IMR-90 (cell line): ENCODE measurements around the gene JRKL. TPM values are rescaled to one million over a fixed set of nuclear protein-coding genes. Genes with fewer than 3 reads are reported as not detected.

Experiments used
- ATAC-seq: fragments of 200-7000 bp; cut with Tn5 transposase; 2 replicates; pipeline ENCODE4 v1.9.1; 2020; ENCODE audit warnings: low read depth, mild to moderate bottlenecking, moderate library complexity
- BruUV-seq: library from RNA; stranded (reverse); fragments of 400-500 nt; replicated peaks from 2 replicates; lab custom pipeline; 2021; lab: Mats Ljungman, UMichigan
- CTCF ChIA-PET: fragments of 300-600 bp; formaldehyde crosslinking; extraction: SDS; loops from one replicate; lab custom pipeline; 2021; ENCODE audit warnings: antibody characterized with exemption; lab: Yijun Ruan, JAX
- POLR2A ChIA-PET: fragments of 300-600 bp; sonication (Branson Sonifier 250); formaldehyde crosslinking; loops from one replicate; lab custom pipeline; 2022; ENCODE audit warnings: antibody characterized with exemption; ENCODE audit not compliant: unreplicated experiment; lab: Charles Lee
- DNase-seq: peaks from one replicate; pipeline ENCODE4 v3.0.0; 2013
- H2AFZ ChIP-seq: replicated peaks from 2 replicates; pipeline ENCODE3; 2013; ENCODE audit warnings: low read length, mild to moderate bottlenecking; ENCODE audit not compliant: poor library complexity
- H2AK5ac ChIP-seq: 2 replicates; pipeline ENCODE4 v1.6.1; 2013; ENCODE audit warnings: low read depth, low read length, inconsistent platforms
- H2AK9ac ChIP-seq: replicated peaks from 2 replicates; pipeline ENCODE3; 2013; ENCODE audit warnings: mild to moderate bottlenecking, low read depth, low read length, moderate library complexity; ENCODE audit not compliant: poor library complexity
- H2BK120ac ChIP-seq: 2 replicates; pipeline ENCODE4 v1.6.1; 2013; ENCODE audit warnings: low read depth, low read length, inconsistent platforms
- H2BK15ac ChIP-seq: 3 replicates; pipeline ENCODE4 v1.6.1; 2013; ENCODE audit warnings: low read depth, low read length, inconsistent platforms
- H2BK20ac ChIP-seq: 2 replicates; pipeline ENCODE4 v1.6.1; 2013; ENCODE audit warnings: low read depth, mild to moderate bottlenecking, inconsistent platforms, low read length, moderate library complexity
- H2BK5ac ChIP-seq: 2 replicates; pipeline ENCODE4 v1.6.1; 2013; ENCODE audit warnings: mild to moderate bottlenecking, low read depth, low read length, inconsistent platforms; ENCODE audit not compliant: poor library complexity, severe bottlenecking
- H3K14ac ChIP-seq: replicated peaks from 2 replicates; pipeline ENCODE4 v1.6.1; 2013; ENCODE audit warnings: low read depth, low read length, inconsistent platforms
- H3K18ac ChIP-seq: 2 replicates; pipeline ENCODE4 v1.6.1; 2013; ENCODE audit warnings: low read depth, low read length, control low read depth
- H3K23ac ChIP-seq: 2 replicates; pipeline ENCODE4 v1.6.1; 2013; ENCODE audit warnings: low read depth, low read length, inconsistent platforms
- H3K27ac ChIP-seq: 2 replicates; pipeline ENCODE4 v1.5.1; 2013; ENCODE audit warnings: mild to moderate bottlenecking, control low read depth, low read length; ENCODE audit not compliant: insufficient read depth
- H3K27me3 ChIP-seq: 2 replicates; pipeline ENCODE4 v1.6.1; 2013; ENCODE audit warnings: low read length; ENCODE audit not compliant: control insufficient read depth, insufficient read depth
- H3K36me3 ChIP-seq: 2 replicates; pipeline ENCODE4 v1.6.1; 2013; ENCODE audit warnings: low read length, mixed read lengths; ENCODE audit not compliant: control insufficient read depth, insufficient read depth
- H3K4ac ChIP-seq: 2 replicates; pipeline ENCODE4 v1.6.1; 2013; ENCODE audit warnings: low read depth, low read length, inconsistent platforms
- H3K4me1 ChIP-seq: 2 replicates; pipeline ENCODE4 v1.6.1; 2013; ENCODE audit warnings: low read length, mixed read lengths; ENCODE audit not compliant: control insufficient read depth, insufficient read depth
- H3K4me2 ChIP-seq: 2 replicates; pipeline ENCODE4 v1.6.1; 2013; ENCODE audit warnings: low read depth, mild to moderate bottlenecking, control low read depth, low read length, moderate library complexity
- H3K4me3 ChIP-seq: 2 replicates; pipeline ENCODE4 v1.5.1; 2013; ENCODE audit warnings: low read depth, mild to moderate bottlenecking, control low read depth, low read length, moderate library complexity; ENCODE audit not compliant: insufficient read depth
- H3K56ac ChIP-seq: 2 replicates; pipeline ENCODE4 v1.6.1; 2013; ENCODE audit warnings: low read length, inconsistent platforms; ENCODE audit not compliant: insufficient read depth; ENCODE audit errors: extremely low read depth
- H3K79me1 ChIP-seq, 2 experiments: 2 replicates each; pipeline ENCODE4 v1.6.1; 2013; ENCODE audit warnings: low read length in 2 of 2, inconsistent platforms in 1 of 2, low read depth in 1 of 2
- H3K9ac ChIP-seq: 2 replicates; pipeline ENCODE4 v1.6.1; 2013; ENCODE audit warnings: low read depth, low read length, control low read depth
- H3K9me1 ChIP-seq: 2 replicates; pipeline ENCODE4 v1.6.1; 2013; ENCODE audit warnings: low read length, inconsistent platforms; ENCODE audit not compliant: insufficient read depth
- H3K9me3 ChIP-seq: 2 replicates; pipeline ENCODE4 v1.6.1; 2013; ENCODE audit warnings: low read length; ENCODE audit not compliant: control insufficient read depth, insufficient read depth
- H4K20me1 ChIP-seq: 2 replicates; pipeline ENCODE4 v1.6.1; 2013; ENCODE audit warnings: low read length, inconsistent platforms; ENCODE audit not compliant: insufficient read depth
- H4K5ac ChIP-seq: 2 replicates; pipeline ENCODE4 v1.6.1; 2013; ENCODE audit warnings: mild to moderate bottlenecking, low read depth, low read length, control low read depth
- H4K8ac ChIP-seq, 2 experiments: 2 replicates each; pipeline ENCODE4 v1.6.1; 2013; ENCODE audit warnings: low read depth in 2 of 2, low read length in 2 of 2, control low read depth in 1 of 2, inconsistent platforms in 1 of 2
- H4K91ac ChIP-seq: 2 replicates; pipeline ENCODE4 v1.6.1; 2013; ENCODE audit warnings: low read depth, low read length, inconsistent platforms; ENCODE audit not compliant: insufficient read depth
- BHLHE40 ChIP-seq: fragments of 150-350 bp; IDR thresholded peaks from 2 replicates; pipeline ENCODE4 v1.6.1; 2016; ENCODE audit warnings: mild to moderate bottlenecking, low read depth, low read length
- CEBPB ChIP-seq: IDR thresholded peaks from 2 replicates; pipeline ENCODE4 v1.6.1; 2012; ENCODE audit warnings: low read depth, low read length, improper control_type of control experiment
- CHD1 ChIP-seq: IDR thresholded peaks from 2 replicates; pipeline ENCODE4 v1.6.1; 2012; ENCODE audit warnings: low read depth, low read length, improper control_type of control experiment
- CTCF ChIP-seq: conservative IDR thresholded peaks from 2 replicates; pipeline ENCODE4 v1.5.1; 2012; ENCODE audit warnings: mild to moderate bottlenecking, low read depth, low read length, improper control_type of control experiment
- FOS ChIP-seq: fragments of 150-350 bp; IDR thresholded peaks from 2 replicates; pipeline ENCODE4 v1.6.1; 2016; ENCODE audit warnings: low read depth, low read length
- MAFK ChIP-seq: IDR thresholded peaks from 2 replicates; pipeline ENCODE4 v1.6.1; 2012; ENCODE audit warnings: low read depth, low read length, improper control_type of control experiment
- MAZ ChIP-seq: IDR thresholded peaks from 2 replicates; pipeline ENCODE4 v1.6.1; 2012; ENCODE audit warnings: low read depth, mild to moderate bottlenecking, low read length, improper control_type of control experiment, moderate library complexity, borderline replicate concordance
- MXI1 ChIP-seq: IDR thresholded peaks from 2 replicates; pipeline ENCODE4 v1.6.1; 2012; ENCODE audit warnings: low read depth, mild to moderate bottlenecking, low read length, moderate library complexity, borderline replicate concordance
- NFE2L2 ChIP-seq: fragments of 150-350 bp; IDR thresholded peaks from 2 replicates; pipeline ENCODE4 v1.6.1; 2016; ENCODE audit warnings: low read depth, mild to moderate bottlenecking, low read length
- POLR2A ChIP-seq: IDR thresholded peaks from 2 replicates; pipeline ENCODE4 v1.6.1; 2012; ENCODE audit warnings: mild to moderate bottlenecking, low read depth, low read length
- RAD21 ChIP-seq: IDR thresholded peaks from 2 replicates; pipeline ENCODE4 v1.6.1; 2012; ENCODE audit warnings: low read length, improper control_type of control experiment
- RCOR1 ChIP-seq: IDR thresholded peaks from 2 replicates; pipeline ENCODE4 v1.6.1; 2012; ENCODE audit warnings: mild to moderate bottlenecking, low read length, improper control_type of control experiment; ENCODE audit not compliant: insufficient replicate concordance
- RFX5 ChIP-seq: IDR thresholded peaks from 2 replicates; pipeline ENCODE4 v1.8.0; 2012; ENCODE audit warnings: low read depth, mild to moderate bottlenecking, low read length, moderate library complexity
- SMC3 ChIP-seq: fragments of 150-350 bp; IDR thresholded peaks from 2 replicates; pipeline ENCODE4 v1.6.1; 2016; ENCODE audit warnings: low read depth, mild to moderate bottlenecking, antibody characterized with exemption, low read length, moderate library complexity
- WGBS, 2 experiments: methylation state at CpG; one replicate each; pipeline versions ENCODE4 v1.1.5 to v1.1.7; 2013; ENCODE audit warnings: missing lambda C conversion rate in 2 of 2; ENCODE audit not compliant: insufficient read length in 1 of 2; ENCODE audit errors: extremely low coverage in 2 of 2; 5-methylcytosine and 5-hydroxymethylcytosine counted together
- dilution Hi-C: fragments of 300-500 bp; cut with HindIII; formaldehyde crosslinking; loops from one replicate; pipeline ENCODE4 v1.14.3; 2018; ENCODE audit warnings: low sequenced_read_pairs; ENCODE audit not compliant: unreplicated experiment
- in situ Hi-C: fragments of 300-500 bp; cut with MboI; formaldehyde crosslinking; loops from 3 replicates; pipeline ENCODE4 v1.14.3; 2019; ENCODE audit warnings: low sequenced_read_pairs, inconsistent platforms, mixed read lengths
- intact Hi-C: fragments of 100-400 bp; cut with micrococcal nuclease; formaldehyde crosslinking; loops from 2 replicates; pipeline ENCODE4 v1.10.0; 2022
- polyA plus RNA-seq, 3 experiments: library from polyadenylated mRNA; depleted of rRNA; stranded (reverse); fragments of >200 nt; gene quantifications; 2 replicates each; pipeline ENCODE4 v1.2.3, GENCODE V29; 2012; ENCODE audit warnings: low replicate concordance in 1 of 3
- total RNA-seq: library from RNA; depleted of rRNA; stranded (reverse); fragments of >200 nt; gene quantifications from 2 replicates; pipeline ENCODE4 v1.2.3, GENCODE V29; 2012
- TF ChIP-seq, protein P1 (sequence below): fragments of 150-350 bp; IDR thresholded peaks from 2 replicates; pipeline ENCODE4 v1.6.1; 2017; ENCODE audit warnings: mild to moderate bottlenecking, antibody characterized with exemption, low read length, low read depth
- TF ChIP-seq, protein P2 (sequence below): fragments of 150-350 bp; IDR thresholded peaks from 2 replicates; pipeline ENCODE4 v1.6.1; 2016; ENCODE audit warnings: low read depth, mild to moderate bottlenecking, low read length, moderate library complexity, borderline replicate concordance

Gene JRKL
- total and polyA plus RNA-seq, 2 of the 4 experiments (the other 2 are of a cell fraction): 5.6 to 5.9 TPM

DNA sequence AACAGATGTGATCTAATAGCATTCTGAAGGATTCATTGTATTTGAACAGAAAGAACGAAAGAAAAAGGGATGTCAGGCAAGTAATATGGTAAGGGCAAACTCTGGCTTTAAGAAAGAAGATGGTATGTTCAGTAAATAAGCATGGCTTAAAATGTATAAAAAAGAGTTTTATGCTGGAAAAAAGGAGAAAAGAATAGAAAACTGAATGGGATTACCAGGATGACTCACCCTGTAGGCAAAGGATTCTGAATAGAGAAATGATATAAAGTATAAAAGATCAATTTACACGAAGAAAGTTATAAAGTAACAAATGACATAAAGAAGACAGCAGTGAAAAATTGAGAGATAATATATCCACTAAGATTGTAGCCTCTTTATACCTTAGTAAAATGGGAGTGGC lies 4.6 kb upstream of the JRKL start:
- in situ Hi-C loops (no loop called here), dilution Hi-C loops (no loop called here), intact Hi-C loops (no loop called here)
- peaks cover 22 to 31% of the 10 kb centered on the region in 2 experiments for H3K79me1 ChIP-seq
- DNase-seq (no peak), ATAC-seq (no peak)
- H2BK5ac ChIP-seq: no peak overlapping the region
- no peak overlapping the region for H3K18ac ChIP-seq
- no peaks in the 10 kb centered on the region; the same call in 1 of the 2 replicates for H3K4me1 ChIP-seq
- H3K4me2 ChIP-seq: no peak overlapping the region
- no peaks in the 10 kb centered on the region for H4K20me1 ChIP-seq
- no peak overlapping the region for H3K27ac ChIP-seq
- H4K91ac ChIP-seq: no peak overlapping the region
- H3K27me3 ChIP-seq: no peaks in the 10 kb centered on the region
- H3K36me3 ChIP-seq: peaks cover 4% of the 10 kb centered on the region
- no peak overlapping the region for H2BK120ac ChIP-seq
- no peak overlapping the region for H2AK5ac ChIP-seq
- H2AK9ac ChIP-seq: no peak overlapping the region
- no peak overlapping the region for H4K8ac ChIP-seq
- ChIA-PET POLR2A (no interaction called here), CTCF (interaction anchor here (0.9 kb wide), 1 partner anchor 299 kb away, joined by 3 read pairs; no protein-coding TSS in a partner anchor)
- no TSS peak for BruUV-seq
- no peaks in the 10 kb centered on the region for H3K9me3 ChIP-seq
- H2BK15ac ChIP-seq: no peak overlapping the region
- H4K5ac ChIP-seq: no peak overlapping the region
- no peak for TF ChIP-seq MAZ
- no peak for TF ChIP-seq FOS
- no peak for TF ChIP-seq NFE2L2
- TF ChIP-seq RCOR1: no peak
- no peak for TF ChIP-seq MAFK
- TF ChIP-seq POLR2A: no peak
- no peak for TF ChIP-seq MXI1
- TF ChIP-seq, protein P1, sequence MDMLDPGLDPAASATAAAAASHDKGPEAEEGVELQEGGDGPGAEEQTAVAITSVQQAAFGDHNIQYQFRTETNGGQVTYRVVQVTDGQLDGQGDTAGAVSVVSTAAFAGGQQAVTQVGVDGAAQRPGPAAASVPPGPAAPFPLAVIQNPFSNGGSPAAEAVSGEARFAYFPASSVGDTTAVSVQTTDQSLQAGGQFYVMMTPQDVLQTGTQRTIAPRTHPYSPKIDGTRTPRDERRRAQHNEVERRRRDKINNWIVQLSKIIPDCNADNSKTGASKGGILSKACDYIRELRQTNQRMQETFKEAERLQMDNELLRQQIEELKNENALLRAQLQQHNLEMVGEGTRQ: no peak
- no peak for TF ChIP-seq CTCF
- TF ChIP-seq, protein P2, sequence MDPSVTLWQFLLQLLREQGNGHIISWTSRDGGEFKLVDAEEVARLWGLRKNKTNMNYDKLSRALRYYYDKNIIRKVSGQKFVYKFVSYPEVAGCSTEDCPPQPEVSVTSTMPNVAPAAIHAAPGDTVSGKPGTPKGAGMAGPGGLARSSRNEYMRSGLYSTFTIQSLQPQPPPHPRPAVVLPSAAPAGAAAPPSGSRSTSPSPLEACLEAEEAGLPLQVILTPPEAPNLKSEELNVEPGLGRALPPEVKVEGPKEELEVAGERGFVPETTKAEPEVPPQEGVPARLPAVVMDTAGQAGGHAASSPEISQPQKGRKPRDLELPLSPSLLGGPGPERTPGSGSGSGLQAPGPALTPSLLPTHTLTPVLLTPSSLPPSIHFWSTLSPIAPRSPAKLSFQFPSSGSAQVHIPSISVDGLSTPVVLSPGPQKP: no peak
- TF ChIP-seq RFX5: no peak
- TF ChIP-seq RAD21: no peak
- no peak for TF ChIP-seq CHD1
- TF ChIP-seq BHLHE40: no peak
- no peak for TF ChIP-seq SMC3
- TF ChIP-seq CEBPB: no peak
- WGBS, 2 experiments: 100% methylated on average over 1 of the region's 2 CpGs; no CpG with 5 or more reads in 1 of the 2 experiments
- H2AFZ ChIP-seq: no peak overlapping the region
- no peak overlapping the region for H2BK20ac ChIP-seq
- H3K4me3 ChIP-seq: no peak overlapping the region
- no peaks in the 10 kb centered on the region for H3K9me1 ChIP-seq
- H3K56ac ChIP-seq: no peak overlapping the region
- no peak overlapping the region for H3K23ac ChIP-seq
- H3K4ac ChIP-seq: no peak overlapping the region
- no peak overlapping the region for H3K14ac ChIP-seq
- no peak overlapping the region for H3K9ac ChIP-seq
